RKO (cell line): ENCODE measurements around the gene ZMPSTE24.

Source experiments
- DNase-seq: peaks from one replicate; pipeline ENCODE4 v3.0.0-alpha.2; 2016; ENCODE audit warnings: low spot score

The ZMPSTE24 gene

GRCh38 chr1:40305451-40305850 lies 47.4 kb downstream of the ZMPSTE24 start:
- peak; percentile 25 for DNase-seq

- DNase-seq: no peak
These were observed 47.8 kb downstream of the ZMPSTE24 start for GRCh38 chr1:40305871-40306270.

GRCh38 chr1:40306296-40306695 lies 48.3 kb downstream of the ZMPSTE24 start:
- DNase-seq: no peak

- DNase-seq: no peak
These were observed 49.1 kb downstream of the ZMPSTE24 start for GRCh38 chr1:40307186-40307585.

- no peak for DNase-seq
These were observed 50.1 kb downstream of the ZMPSTE24 start for GRCh38 chr1:40308036-40308727.

- no peak for DNase-seq
These were observed 51.5 kb downstream of the ZMPSTE24 start for GRCh38 chr1:40309374-40310128.

- DNase-seq: no peak
These were observed 52.1 kb downstream of the ZMPSTE24 start for GRCh38 chr1:40310129-40310461.

- no peak for DNase-seq
These were observed 53.1 kb downstream of the ZMPSTE24 start for GRCh38 chr1:40310983-40311642.

GRCh38 chr1:40311692-40312091 lies 53.7 kb downstream of the ZMPSTE24 start:
- DNase-seq: no peak

- DNase-seq: no peak
These were observed 54.5 kb downstream of the ZMPSTE24 start for GRCh38 chr1:40312238-40313205.

GRCh38 chr1:40313329-40313957 lies 55.4 kb downstream of the ZMPSTE24 start:
- no peak for DNase-seq

- DNase-seq: no peak
These were observed 56.1 kb downstream of the ZMPSTE24 start for GRCh38 chr1:40313958-40314720.

GRCh38 chr1:40314721-40315238 lies 56.7 kb downstream of the ZMPSTE24 start:
- no peak for DNase-seq

- peak; percentile 22 for DNase-seq
These were observed 57.3 kb downstream of the ZMPSTE24 start for GRCh38 chr1:40315239-40315794.

- DNase-seq: no peak
These were observed 58.0 kb downstream of the ZMPSTE24 start for GRCh38 chr1:40315795-40316594.

GRCh38 chr1:40316595-40317393 lies 58.8 kb downstream of the ZMPSTE24 start, which contains the start of gene COL9A2:
Gene COL9A2, minus strand, starts transcription at chr1:40317286. Its CDS starts 89 bp downstream, at chr1:40317197.
- no peak for DNase-seq

GRCh38 chr1:40317394-40318074 lies 59.5 kb downstream of the ZMPSTE24 start:
- DNase-seq: no peak

GRCh38 chr1:40318476-40318875 lies 60.4 kb downstream of the ZMPSTE24 start:
- no peak for DNase-seq
